ENCODE data around the gene RASA1.
A peak's percentile ranks its signal among the peaks of the same experiment; 100 is the strongest.

The RASA1 gene

GRCh38 chr5:87347841-87348240 lies 80.2 kb downstream of the RASA1 start:
- FAIRE-seq (no peak), DNase-seq (ENCODE audit: extremely low spot score, insufficient read length, low read depth) (no peak)

GRCh38 chr5:87354496-87354895 lies 86.8 kb downstream of the RASA1 start:
- DNase-seq (ENCODE audit: extremely low spot score, insufficient read length, low read depth) (no peak), FAIRE-seq (peak; percentile 95)

DNA sequence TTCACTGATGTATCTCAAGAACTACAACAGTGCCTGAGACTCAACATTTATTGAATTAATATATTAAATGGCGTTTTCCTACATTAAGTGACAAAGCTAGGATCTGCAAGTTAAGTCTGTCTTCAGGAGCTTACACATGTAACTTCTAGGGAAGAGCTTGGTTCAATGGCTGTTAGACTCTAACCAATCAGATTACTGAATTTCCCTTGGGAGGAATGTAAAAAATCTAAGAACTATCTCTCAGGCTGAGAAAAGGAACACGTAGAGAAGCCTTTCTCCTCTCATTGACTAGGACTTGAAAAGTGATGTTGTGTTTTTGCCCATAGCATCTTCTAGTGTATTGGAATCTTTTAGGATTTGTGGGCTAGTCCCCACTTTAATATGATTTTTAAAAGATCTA lies 91.4 kb downstream of the RASA1 start:
- FAIRE-seq (no peak), DNase-seq (ENCODE audit: extremely low spot score, insufficient read length, low read depth) (no peak)

DNA sequence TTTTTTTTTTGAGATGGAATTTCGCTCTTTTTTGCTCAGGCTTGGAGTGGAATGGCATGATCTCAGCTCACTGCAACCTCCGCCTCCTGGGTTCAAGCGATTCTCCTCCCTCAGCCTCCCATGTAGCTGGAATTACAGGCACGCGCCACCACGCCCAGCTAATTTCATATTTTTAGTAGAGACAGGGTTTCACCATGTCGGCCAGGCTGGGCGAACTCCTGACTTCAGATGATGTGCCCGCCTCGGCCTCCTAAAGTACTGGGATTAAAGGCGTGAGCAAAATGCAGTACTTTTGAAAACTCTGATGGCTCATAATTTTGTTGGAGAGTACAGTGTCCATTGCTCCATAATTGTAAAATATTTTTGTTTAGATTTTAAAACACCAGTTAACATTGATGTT lies 92.4 kb downstream of the RASA1 start:
- DNase-seq (ENCODE audit: extremely low spot score, insufficient read length, low read depth) (no peak), FAIRE-seq (no peak)

DNA sequence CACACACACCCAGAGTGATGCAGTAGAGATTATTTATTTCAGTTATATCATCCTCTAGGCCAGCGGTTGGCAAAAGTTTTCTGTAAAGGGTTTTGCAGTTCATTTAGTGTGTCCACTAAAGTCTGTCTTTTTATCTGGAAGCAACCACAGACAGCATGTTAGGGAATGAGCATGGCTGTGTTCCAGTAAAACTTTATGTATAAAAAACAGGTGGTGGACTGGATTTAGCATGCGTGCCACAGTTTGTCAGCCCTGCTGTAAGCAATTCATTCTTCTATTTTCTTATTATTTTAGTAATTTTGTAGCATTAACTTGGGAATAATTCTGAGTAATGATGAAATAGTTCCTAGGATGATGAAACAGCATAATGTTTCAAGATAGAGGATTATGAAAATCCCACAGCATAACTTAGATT lies 93.4 kb downstream of the RASA1 start:
- FAIRE-seq (no peak), DNase-seq (ENCODE audit: extremely low spot score, insufficient read length, low read depth) (no peak)

GRCh38 chr5:87361536-87362213 lies 94.0 kb downstream of the RASA1 start:
- DNase-seq (ENCODE audit: extremely low spot score, insufficient read length, low read depth) = no peak
- no peak for FAIRE-seq

GRCh38 chr5:87367243-87367642 lies 99.6 kb downstream of the RASA1 start:
- DNase-seq (ENCODE audit: extremely low spot score, insufficient read length, low read depth) (no peak), FAIRE-seq (no peak)

- DNase-seq (ENCODE audit: extremely low spot score, insufficient read length, low read depth) = no peak
- no peak for FAIRE-seq
Measured at GRCh38 chr5:87368601-87369000, 100.9 kb downstream of the RASA1 start.

DNA sequence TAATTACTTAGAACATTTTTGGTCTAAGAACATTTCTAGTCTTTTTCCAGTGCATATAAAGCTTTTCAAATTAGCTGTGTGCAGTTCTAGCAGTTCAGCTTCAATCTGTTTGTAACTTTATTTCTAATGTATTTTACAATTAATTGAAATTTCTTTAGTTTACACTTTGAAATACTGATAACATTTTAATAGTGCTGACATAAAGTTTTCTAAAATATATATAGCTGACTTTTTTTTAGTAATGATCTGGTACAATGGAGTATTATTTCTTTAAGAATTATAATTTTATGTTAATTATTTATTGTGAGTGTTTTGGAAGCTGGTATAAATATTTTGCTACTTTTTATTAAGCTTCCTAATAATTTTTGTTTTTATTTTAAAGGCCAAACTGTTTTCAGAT lies 101.7 kb downstream of the RASA1 start:
- DNase-seq (ENCODE audit: extremely low spot score, insufficient read length, low read depth) (no peak), FAIRE-seq (no peak)

GRCh38 chr5:87372705-87373104 lies 105.0 kb downstream of the RASA1 start:
- DNase-seq (ENCODE audit: extremely low spot score, insufficient read length, low read depth) (no peak), FAIRE-seq (no peak)

- DNase-seq (ENCODE audit: extremely low spot score, insufficient read length, low read depth) = no peak
- no peak for FAIRE-seq
Measured at GRCh38 chr5:87382224-87382623, 114.5 kb downstream of the RASA1 start.

DNA sequence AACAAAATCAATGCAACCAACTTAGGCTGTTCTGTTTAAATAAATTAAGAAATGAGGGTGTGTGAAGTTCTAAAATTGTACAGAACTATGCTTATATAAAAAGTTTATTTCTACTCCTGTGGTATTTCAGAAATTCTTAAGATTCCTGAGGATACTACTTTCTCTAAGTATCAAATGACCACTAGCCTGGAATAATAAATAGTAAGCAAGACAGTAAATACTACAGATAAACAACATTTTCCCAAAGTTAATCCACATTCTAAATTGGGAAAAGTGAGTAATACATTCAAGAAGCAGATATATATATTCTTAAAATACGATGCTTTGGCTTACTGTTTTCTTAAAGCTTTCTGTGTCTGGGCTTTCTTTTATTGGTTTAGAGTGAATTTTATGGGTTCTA lies 115.5 kb downstream of the RASA1 start:
- FAIRE-seq = no peak
- DNase-seq (ENCODE audit: extremely low spot score, insufficient read length, low read depth) = no peak

- DNase-seq (ENCODE audit: extremely low spot score, insufficient read length, low read depth) (no peak), FAIRE-seq (no peak)
Measured at GRCh38 chr5:87385802-87386201, 118.1 kb downstream of the RASA1 start.

DNA sequence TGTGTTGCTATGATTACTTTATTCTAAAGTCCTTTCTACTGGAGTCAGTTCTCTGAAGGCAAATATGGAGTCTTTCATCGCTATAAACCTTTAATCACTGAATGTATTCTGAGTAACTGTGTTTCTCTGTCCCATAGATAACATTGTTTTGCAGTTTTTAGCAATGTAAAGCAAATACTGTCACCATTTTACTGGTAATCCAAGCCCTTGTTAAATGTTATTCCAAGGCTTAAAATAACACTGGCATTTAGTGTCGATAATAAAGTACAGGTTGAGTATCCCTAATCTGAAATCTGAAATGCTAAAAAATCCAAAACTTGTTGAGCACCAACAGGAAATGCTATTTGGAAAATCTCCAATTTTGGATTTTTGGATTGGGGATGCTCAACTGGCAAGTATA lies 120.4 kb downstream of the RASA1 start:
- FAIRE-seq (no peak), DNase-seq (ENCODE audit: extremely low spot score, insufficient read length, low read depth) (no peak)

GRCh38 chr5:87389296-87390034 lies 121.8 kb downstream of the RASA1 start:
- DNase-seq (ENCODE audit: extremely low spot score, insufficient read length, low read depth) (no peak), FAIRE-seq (no peak)

DNA sequence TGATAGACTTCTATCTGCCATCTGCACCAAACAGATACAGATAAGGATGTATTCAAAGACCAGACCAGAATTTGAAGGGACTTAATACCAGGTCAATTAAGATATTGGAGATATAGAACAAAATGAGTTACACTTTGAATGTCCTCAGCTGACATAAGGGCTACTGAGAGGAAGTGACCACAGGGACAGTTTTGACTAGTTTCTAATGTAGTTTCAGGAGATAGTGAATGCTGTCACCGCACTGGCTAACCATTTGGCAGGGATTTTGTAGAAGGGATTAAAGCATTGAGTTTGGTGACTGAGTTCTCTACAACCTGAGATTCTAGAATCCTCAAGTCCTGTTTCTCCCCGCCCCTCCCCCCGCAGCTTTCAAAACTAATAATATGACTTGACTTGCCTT lies 122.4 kb downstream of the RASA1 start:
- DNase-seq (ENCODE audit: extremely low spot score, insufficient read length, low read depth) (no peak), FAIRE-seq (no peak)

DNA sequence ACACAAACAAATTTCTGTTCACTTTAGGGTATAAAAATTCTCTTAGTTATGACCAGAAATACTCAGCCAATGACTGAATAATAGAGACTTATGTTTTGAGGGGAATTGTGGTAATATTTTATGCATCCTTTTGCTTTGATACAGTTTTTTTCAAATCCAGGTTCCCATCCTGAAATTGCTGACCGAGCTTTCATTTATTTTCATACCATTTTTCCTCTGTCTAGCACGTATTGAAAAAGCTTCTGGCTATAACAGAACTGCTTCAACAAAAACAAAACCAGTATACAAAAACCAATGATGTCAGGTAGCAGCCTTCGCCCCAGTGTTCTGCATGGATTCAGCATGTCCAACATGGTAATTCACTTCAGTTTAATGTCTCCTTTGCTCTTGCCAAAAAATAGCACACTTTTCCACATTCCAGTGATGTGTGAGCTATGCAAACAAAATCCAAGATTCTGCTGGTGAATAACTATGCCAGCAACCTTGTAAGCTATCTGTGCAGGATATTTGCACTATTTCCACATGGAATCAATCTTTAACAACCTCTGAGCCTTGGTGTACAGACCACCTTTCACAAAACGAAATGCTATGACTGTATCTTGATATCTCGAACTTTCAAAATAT lies 123.0 kb downstream of the RASA1 start:
- DNase-seq (ENCODE audit: extremely low spot score, insufficient read length, low read depth) = no peak
- FAIRE-seq = no peak

DNA sequence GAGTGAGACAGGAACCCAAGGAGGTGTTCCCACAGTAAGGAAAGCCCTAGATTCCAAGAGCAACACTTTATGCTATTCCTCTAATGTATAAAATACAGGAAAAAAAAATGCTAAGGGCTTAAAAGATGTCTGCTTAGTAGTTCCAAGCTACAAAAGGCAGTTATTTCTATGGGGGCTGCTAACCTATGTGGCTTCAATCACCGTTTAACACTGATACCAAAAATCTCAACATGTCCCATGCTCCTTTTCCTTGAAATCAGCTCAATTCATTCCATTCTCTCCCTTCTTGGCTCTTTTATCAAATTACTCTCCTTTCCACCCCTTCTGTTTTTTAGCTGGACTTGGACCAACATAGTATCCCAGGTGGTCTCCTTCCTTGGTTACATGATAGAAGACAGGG lies 124.5 kb downstream of the RASA1 start:
- DNase-seq (ENCODE audit: extremely low spot score, insufficient read length, low read depth) = no peak

GRCh38 chr5:87392801-87393200 lies 125.1 kb downstream of the RASA1 start:
- FAIRE-seq (no peak), DNase-seq (ENCODE audit: extremely low spot score, insufficient read length, low read depth) (no peak)

More for the DNA sequence above, 124.5 kb downstream of the RASA1 start:
- FAIRE-seq = no peak

GRCh38 chr5:87393331-87393730 lies 125.6 kb downstream of the RASA1 start:
- no peak for FAIRE-seq
- DNase-seq (ENCODE audit: extremely low spot score, insufficient read length, low read depth) = no peak

GRCh38 chr5:87394411-87395165 lies 126.9 kb downstream of the RASA1 start:
- no peak for DNase-seq (ENCODE audit: extremely low spot score, insufficient read length, low read depth)
- FAIRE-seq = no peak
